Measurements from ENCODE around the gene CAPN5. TPM values are rescaled to one million over a fixed set of nuclear protein-coding genes. Genes with fewer than 3 reads are reported as not detected.

The CAPN5 gene
- total and polyA plus RNA-seq, 2 donors from 2014 or later, result 20.0 to 36.0 TPM

GRCh38 chr11:77115181-77115611 is 48.4 kb downstream of the CAPN5 start:
- H3K27me3 ChIP-seq (ENCODE audit: control insufficient read depth, insufficient read depth, low read length), result no peaks in the 10 kb centered on the region
- intact Hi-C loops (cut with DNase I), result no loop called here
- H3K4me3 ChIP-seq (ENCODE audit: low read length in 3 of 3), result no peak overlapping the region
- H3K9ac ChIP-seq (ENCODE audit: low read length in 3 of 3), result no peak overlapping the region
- FAIRE-seq (no peak), DNase-seq (no peak)
- no peaks in the 10 kb centered on the region for H3K9me3 ChIP-seq (ENCODE audit: control insufficient read depth in 2 of 3, insufficient read depth in 1 of 3, low read length in 3 of 3)
- H3K27ac ChIP-seq (ENCODE audit: low read depth in 2 of 2, low read length in 2 of 2), result no peak overlapping the region
- H3K4me1 ChIP-seq (ENCODE audit: control insufficient read depth in 2 of 3, insufficient read depth in 2 of 3, low read depth in 1 of 3, low read length in 3 of 3), result no peaks in the 10 kb centered on the region
- peaks cover 0 to 6% (median 2%) of the 10 kb centered on the region in 3 donors for H3K36me3 ChIP-seq (ENCODE audit: control insufficient read depth in 2 of 3, insufficient read depth in 3 of 3, low read length in 3 of 3)
- TF ChIP-seq CTCF (IDR thresholded peaks at IDR 0.05; ENCODE audit: borderline replicate concordance, extremely low read depth, insufficient read depth), result no peak

GRCh38 chr11:77115956-77116355 is 49.2 kb downstream of the CAPN5 start:
- Histone ChIP-seq H3K4me1 (ENCODE audit: control insufficient read depth in 2 of 3, insufficient read depth in 2 of 3, low read depth in 1 of 3, low read length in 3 of 3) (no peaks in the 10 kb centered on the region), H3K27ac (ENCODE audit: low read depth in 2 of 2, low read length in 2 of 2) (no peak overlapping the region), H3K9me3 (ENCODE audit: control insufficient read depth in 2 of 3, insufficient read depth in 1 of 3, low read length in 3 of 3) (no peaks in the 10 kb centered on the region), H3K27me3 (ENCODE audit: control insufficient read depth, insufficient read depth, low read length) (no peaks in the 10 kb centered on the region), H3K9ac (ENCODE audit: low read length in 3 of 3) (no peak overlapping the region), H3K36me3 (ENCODE audit: control insufficient read depth in 2 of 3, insufficient read depth in 3 of 3, low read length in 3 of 3) (peaks cover 0 to 6% (median 2%) of the 10 kb centered on the region in 3 donors), H3K4me3 (ENCODE audit: low read length in 3 of 3) (no peak overlapping the region)
- TF ChIP-seq CTCF (IDR thresholded peaks at IDR 0.05; ENCODE audit: borderline replicate concordance, extremely low read depth, insufficient read depth), result no peak
- DNase-seq (peak in 1 of 5 donors; percentile 58), FAIRE-seq (no peak)
- intact Hi-C loops (cut with DNase I), result no loop called here

- FAIRE-seq (no peak), DNase-seq (peak in 1 of 5 donors; percentile 14)
- Histone ChIP-seq H3K27me3 (ENCODE audit: control insufficient read depth, insufficient read depth, low read length) (no peaks in the 10 kb centered on the region), H3K4me3 (ENCODE audit: low read length in 3 of 3) (no peak overlapping the region), H3K9me3 (ENCODE audit: control insufficient read depth in 2 of 3, insufficient read depth in 1 of 3, low read length in 3 of 3) (no peaks in the 10 kb centered on the region), H3K36me3 (ENCODE audit: control insufficient read depth in 2 of 3, insufficient read depth in 3 of 3, low read length in 3 of 3) (peaks cover 0 to 6% (median 2%) of the 10 kb centered on the region in 3 donors), H3K9ac (ENCODE audit: low read length in 3 of 3) (no peak overlapping the region), H3K27ac (ENCODE audit: low read depth in 2 of 2, low read length in 2 of 2) (no peak overlapping the region), H3K4me1 (ENCODE audit: control insufficient read depth in 2 of 3, insufficient read depth in 2 of 3, low read depth in 1 of 3, low read length in 3 of 3) (no peaks in the 10 kb centered on the region)
- intact Hi-C loops (cut with DNase I), result no loop called here
- TF ChIP-seq CTCF (IDR thresholded peaks at IDR 0.05; ENCODE audit: borderline replicate concordance, extremely low read depth, insufficient read depth), result no peak
These were observed 50.7 kb downstream of the CAPN5 start for GRCh38 chr11:77117492-77117891.

GRCh38 chr11:77118086-77118485 is 51.3 kb downstream of the CAPN5 start:
- Histone ChIP-seq H3K27me3 (ENCODE audit: control insufficient read depth, insufficient read depth, low read length) (no peaks in the 10 kb centered on the region), H3K36me3 (ENCODE audit: control insufficient read depth in 2 of 3, insufficient read depth in 3 of 3, low read length in 3 of 3) (peaks cover 0 to 6% (median 2%) of the 10 kb centered on the region in 3 donors), H3K4me3 (ENCODE audit: low read length in 3 of 3) (no peak overlapping the region), H3K27ac (ENCODE audit: low read depth in 2 of 2, low read length in 2 of 2) (no peak overlapping the region), H3K9me3 (ENCODE audit: control insufficient read depth in 2 of 3, insufficient read depth in 1 of 3, low read length in 3 of 3) (no peaks in the 10 kb centered on the region), H3K9ac (ENCODE audit: low read length in 3 of 3) (no peak overlapping the region), H3K4me1 (ENCODE audit: control insufficient read depth in 2 of 3, insufficient read depth in 2 of 3, low read depth in 1 of 3, low read length in 3 of 3) (no peaks in the 10 kb centered on the region)
- peak in 1 of 5 donors; percentile 51 for DNase-seq
- intact Hi-C loops (cut with DNase I), result no loop called here
- FAIRE-seq, result no peak
- no peak for TF ChIP-seq CTCF (IDR thresholded peaks at IDR 0.05; ENCODE audit: borderline replicate concordance, extremely low read depth, insufficient read depth)

Data from kidney (tissue), 14 donors.